Peyer's patch (tissue), 4 donors: ENCODE measurements around the gene TAPBPL.

Experiments used
- POLR2A ChIP-seq, 2 donors: fragments of 450-650 bp; IDR thresholded peaks; one replicate each; pipeline ENCODE4 v1.5.1; 2017; ENCODE audit warnings: antibody characterized with exemption in 2 of 2, mild to moderate bottlenecking in 2 of 2, moderate library complexity in 2 of 2
- TF ChIP-seq, protein P1 (sequence below), 6 experiments: fragments of 450-650 bp in 4 of 6; fragments of 200-600 bp in 2 of 6; sonication (generic) in 1 of 6; IDR thresholded peaks; one replicate each; pipeline ENCODE4 v1.5.1; 2017 to 2019; ENCODE audit warnings: antibody characterized with exemption in 6 of 6, mild to moderate bottlenecking in 3 of 6, moderate library complexity in 1 of 6

DNA sequence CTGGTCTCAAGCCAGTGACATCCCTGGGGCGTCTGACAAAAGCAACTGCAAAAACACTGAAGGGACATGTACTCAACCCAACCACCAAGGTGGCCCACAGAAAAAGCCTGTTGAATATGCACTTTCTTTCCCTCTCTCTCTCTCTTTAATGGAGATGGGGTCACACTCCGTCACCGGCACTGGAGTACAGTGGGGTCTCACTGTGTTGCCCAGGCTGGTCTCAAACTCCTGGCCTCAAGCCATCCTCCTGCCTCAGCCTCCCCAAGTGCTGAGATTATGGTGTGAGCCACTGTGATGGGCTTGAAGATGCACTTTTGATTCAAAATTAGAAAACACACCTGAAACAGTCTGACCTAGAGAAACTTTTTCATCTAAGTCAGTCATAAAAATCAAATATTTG, 14.3 kb upstream of the TAPBPL start:
- TF ChIP-seq, protein P1, sequence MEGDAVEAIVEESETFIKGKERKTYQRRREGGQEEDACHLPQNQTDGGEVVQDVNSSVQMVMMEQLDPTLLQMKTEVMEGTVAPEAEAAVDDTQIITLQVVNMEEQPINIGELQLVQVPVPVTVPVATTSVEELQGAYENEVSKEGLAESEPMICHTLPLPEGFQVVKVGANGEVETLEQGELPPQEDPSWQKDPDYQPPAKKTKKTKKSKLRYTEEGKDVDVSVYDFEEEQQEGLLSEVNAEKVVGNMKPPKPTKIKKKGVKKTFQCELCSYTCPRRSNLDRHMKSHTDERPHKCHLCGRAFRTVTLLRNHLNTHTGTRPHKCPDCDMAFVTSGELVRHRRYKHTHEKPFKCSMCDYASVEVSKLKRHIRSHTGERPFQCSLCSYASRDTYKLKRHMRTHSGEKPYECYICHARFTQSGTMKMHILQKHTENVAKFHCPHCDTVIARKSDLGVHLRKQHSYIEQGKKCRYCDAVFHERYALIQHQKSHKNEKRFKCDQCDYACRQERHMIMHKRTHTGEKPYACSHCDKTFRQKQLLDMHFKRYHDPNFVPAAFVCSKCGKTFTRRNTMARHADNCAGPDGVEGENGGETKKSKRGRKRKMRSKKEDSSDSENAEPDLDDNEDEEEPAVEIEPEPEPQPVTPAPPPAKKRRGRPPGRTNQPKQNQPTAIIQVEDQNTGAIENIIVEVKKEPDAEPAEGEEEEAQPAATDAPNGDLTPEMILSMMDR (IDR thresholded peaks at IDR 0.05): no peak
- TF ChIP-seq POLR2A (IDR thresholded peaks at IDR 0.05): no peak
